GM12878 (cell line): ENCODE data around the gene CCT4. TPM values are rescaled to one million over a fixed set of nuclear protein-coding genes. Genes with fewer than 3 reads are reported as not detected.
"Not testable (repeated sequence)": the region's sequence is repeated elsewhere in the genome, so short reads cannot be mapped to it uniquely, and the experiment has no call there.

Source experiments
- ATAC-seq: fragments of 200-7000 bp; cut with Tn5 transposase; 3 replicates; pipeline ENCODE4 v1.9.1; 2020; ENCODE audit warnings: mild to moderate bottlenecking, moderate library complexity
- BruUV-seq: library from RNA; stranded (reverse); fragments of 400-500 nt; replicated peaks from 2 replicates; lab custom pipeline; 2021; lab: Mats Ljungman, UMichigan
- CTCF ChIA-PET: fragments of 300-600 bp; sonication (Branson Sonifier 250); formaldehyde crosslinking; extraction: SDS; loops from one replicate; lab custom pipeline; 2021; ENCODE audit warnings: inconsistent platforms; lab: Yijun Ruan, JAX
- POLR2A ChIA-PET: fragments of 350-600 bp; formaldehyde crosslinking; extraction: SDS; loops from one replicate; lab custom pipeline; 2021; ENCODE audit warnings: inconsistent platforms; lab: Charles Lee
- RAD21 ChIA-PET: fragments of 300-600 bp; sonication (Branson Sonifier 250); formaldehyde crosslinking; loops from one replicate; lab custom pipeline; 2023; ENCODE audit warnings: antibody characterized with exemption; ENCODE audit not compliant: unreplicated experiment; lab: Charles Lee
- SMC1A ChIA-PET: fragments of 300-600 bp; sonication (Branson Sonifier 250); formaldehyde crosslinking; loops from one replicate; lab custom pipeline; 2023; ENCODE audit not compliant: unreplicated experiment, uncharacterized antibody; lab: Charles Lee
- DNase-seq: peaks from one replicate; pipeline ENCODE4 v3.0.0-alpha.2; 2011; ENCODE audit warnings: low read depth, low spot score
- FAIRE-seq: peaks from 3 replicates; lab custom pipeline; 2011; peaks lifted over from hg19 to GRCh38; lab: Jason Lieb, UNC
- H2AFZ ChIP-seq: 2 replicates; pipeline ENCODE4 v1.6.0; 2011; ENCODE audit warnings: low read depth, low read length, control low read depth; ENCODE audit not compliant: control insufficient read depth
- H3K27ac ChIP-seq: 2 replicates; pipeline ENCODE4 v1.5.1; 2011; ENCODE audit warnings: control low read depth; ENCODE audit not compliant: control insufficient read depth, insufficient read depth
- H3K27me3 ChIP-seq, 2 experiments: replicated peaks in 1 of 2; 2 replicates each; pipeline versions ENCODE4 v1.6.0 to v1.6.1; 2011; ENCODE audit warnings: low read length in 1 of 2; ENCODE audit not compliant: control insufficient read depth in 2 of 2, insufficient read depth in 2 of 2
- H3K36me3 ChIP-seq, 2 experiments: 2 replicates each; pipeline ENCODE4 v1.5.1; 2011; ENCODE audit warnings: low read length in 1 of 2; ENCODE audit not compliant: control insufficient read depth in 2 of 2, insufficient read depth in 2 of 2
- H3K4me1 ChIP-seq: 2 replicates; pipeline ENCODE4 v1.6.1; 2011; ENCODE audit warnings: mild to moderate bottlenecking, low read length, moderate library complexity, mixed read lengths; ENCODE audit not compliant: control insufficient read depth, insufficient read depth
- H3K4me2 ChIP-seq: 2 replicates; pipeline ENCODE4 v1.6.0; 2011; ENCODE audit warnings: control low read depth; ENCODE audit not compliant: control insufficient read depth, insufficient read depth
- H3K4me3 ChIP-seq: fragments of 200-600 bp; sonication (generic); 2 replicates; pipeline ENCODE4 v1.5.1; 2016
- H3K79me2 ChIP-seq: 2 replicates; pipeline ENCODE4 v1.6.0; 2011; ENCODE audit warnings: low read length; ENCODE audit not compliant: control insufficient read depth, insufficient read depth
- H3K9ac ChIP-seq: 2 replicates; pipeline ENCODE4 v1.8.0; 2011; ENCODE audit warnings: low read length, control low read depth, mixed read lengths; ENCODE audit not compliant: control insufficient read depth, insufficient read depth
- H3K9me3 ChIP-seq: replicated peaks from 3 replicates; pipeline ENCODE4 v1.5.1; 2011; ENCODE audit warnings: mild to moderate bottlenecking, low read length; ENCODE audit not compliant: control insufficient read depth, insufficient read depth
- H4K20me1 ChIP-seq: 2 replicates; pipeline ENCODE4 v1.6.0; 2011; ENCODE audit not compliant: control insufficient read depth, insufficient read depth
- WGBS: methylation state at CpG from one replicate; pipeline ENCODE4 v1.1.6; 2016; ENCODE audit warnings: low lambda C conversion rate; ENCODE audit not compliant: insufficient replicate concordance, insufficient coverage; ENCODE audit errors: missing lambda C conversion rate; 5-methylcytosine and 5-hydroxymethylcytosine counted together
- in situ Hi-C: fragments of 300-500 bp; cut with MboI; formaldehyde crosslinking; loops from 9 replicates; pipeline ENCODE4 v1.14.3; 2018; ENCODE audit warnings: mixed read lengths
- intact Hi-C: fragments of 100-400 bp; cut with micrococcal nuclease; formaldehyde crosslinking; loops from one replicate; pipeline ENCODE4 v1.14.2; 2022; ENCODE audit not compliant: unreplicated experiment
- polyA plus RNA-seq, 11 experiments: library from polyadenylated mRNA; depleted of rRNA in 4 of 11; unstranded in 6 of 11; stranded (reverse) in 5 of 11; fragments of >200 nt; fragmentation: Nextera tagmentation in 4 of 11; fragmentation: Illumina TruSeq in 1 of 11; extraction: Ambion mirVana in 4 of 11; extraction: Trizol in 1 of 11; gene quantifications; 1 replicate in 1 of 11; 2 replicates in 10 of 11; pipeline versions ENCODE4 v1.2.1 to v1.2.3, GENCODE V29; 2011 to 2016; ENCODE audit warnings: inconsistent platforms in 2 of 11, missing spikeins in 2 of 11, low read depth in 1 of 11
- total RNA-seq, 4 experiments: library from RNA; depleted of rRNA in 3 of 4; stranded (reverse); fragments of >200 nt in 3 of 4; fragmentation: Illumina TruSeq in 1 of 4; extraction: Trizol in 1 of 4; gene quantifications; 2 replicates each; pipeline versions ENCODE4 v1.2.1 to v1.2.3, GENCODE V29; 2013 to 2021
- TF ChIP-seq, protein P1 (sequence below): IDR thresholded peaks from 2 replicates; pipeline ENCODE4 v1.6.1; 2011; ENCODE audit warnings: low read depth, mild to moderate bottlenecking, low read length, moderate library complexity, borderline replicate concordance; ENCODE audit errors: extremely low read depth

The CCT4 gene
- total and polyA plus RNA-seq, 10 of the 15 experiments (the other 5 are each of a cell fraction or from before 2014, with no cell fraction given): 76.6 to 320 (median 211) TPM

GRCh38 chr2:61882850-61883249 is 5.6 kb downstream of the CCT4 start:
- no peaks in the 10 kb centered on the region for H3K9me3 ChIP-seq

GRCh38 chr2:61879351-61879750 is 9.1 kb downstream of the CCT4 start:
- intact Hi-C loops: loop anchor here (10.0 kb wide), 1 partner anchor 385 kb away; no protein-coding TSS in a partner anchor
- DNase-seq, BruUV-seq, H3K27ac ChIP-seq, H3K27me3 ChIP-seq, H3K9ac ChIP-seq, in situ Hi-C loops, H3K9me3 ChIP-seq, ATAC-seq, FAIRE-seq, CTCF ChIA-PET, POLR2A ChIA-PET, H2AFZ ChIP-seq, H3K4me2 ChIP-seq, H3K4me1 ChIP-seq, H3K4me3 ChIP-seq, H4K20me1 ChIP-seq, SMC1A ChIA-PET, H3K79me2 ChIP-seq: not testable (repeated sequence)
- RAD21 ChIA-PET: interaction anchor here (0.7 kb wide), 1 partner anchor 407 kb away, joined by 3 read pairs; no protein-coding TSS in a partner anchor
- 100% methylated on average over 2 of the region's 4 CpGs for WGBS
- H3K36me3 ChIP-seq: peaks cover 8 to 45% of the 10 kb centered on the region in 2 experiments

More at GRCh38 chr2:61882850-61883249, 5.6 kb downstream of the CCT4 start:
- TF ChIP-seq, protein P1, sequence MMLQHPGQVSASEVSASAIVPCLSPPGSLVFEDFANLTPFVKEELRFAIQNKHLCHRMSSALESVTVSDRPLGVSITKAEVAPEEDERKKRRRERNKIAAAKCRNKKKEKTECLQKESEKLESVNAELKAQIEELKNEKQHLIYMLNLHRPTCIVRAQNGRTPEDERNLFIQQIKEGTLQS: no peak
- SMC1A ChIA-PET: no interaction called here
- POLR2A ChIA-PET: interaction anchor here (0.6 kb wide), 1 partner anchor 593 kb away, joined by 5 read pairs; no protein-coding TSS in a partner anchor
- BruUV-seq: no TSS peak
- no peak overlapping the region for H3K9ac ChIP-seq
- peaks cover 2% of the 10 kb centered on the region; the same call in 1 of the 2 replicates for H4K20me1 ChIP-seq
- H3K36me3 ChIP-seq: peaks cover 4 to 43% of the 10 kb centered on the region in 2 experiments
- no peak overlapping the region for H3K27ac ChIP-seq
- no peak overlapping the region for H3K4me3 ChIP-seq
- intact Hi-C loops (loop anchor here (10.0 kb wide), 1 partner anchor 188 kb away; no protein-coding TSS in a partner anchor), in situ Hi-C loops (no loop called here)
- DNase-seq (no peak), ATAC-seq (no peak), FAIRE-seq (no peak)
- H3K27me3 ChIP-seq: no peaks in the 10 kb centered on the region
- no peak overlapping the region for H3K4me2 ChIP-seq
- H3K79me2 ChIP-seq: peaks cover 32% of the 10 kb centered on the region
- WGBS: over 99% methylated on average over 5 of the region's 5 CpGs
- RAD21 ChIA-PET: interaction anchor here (0.7 kb wide), 1 partner anchor 95 kb away, joined by 3 read pairs; no protein-coding TSS in a partner anchor
- CTCF ChIA-PET: interaction anchor here (1.7 kb wide), 1 partner anchor 11 kb away, joined by 4 read pairs; no protein-coding TSS in a partner anchor
- H2AFZ ChIP-seq: no peak overlapping the region
- peaks cover 3% of the 10 kb centered on the region; the same call in 1 of the 2 replicates for H3K4me1 ChIP-seq
